Glomerular visceral epithelial cell (primary cell): Measurements from ENCODE around the gene HNRNPF.

Experiments used
- DNase-seq: peaks from one replicate; pipeline ENCODE4 v3.0.0-alpha.2; 2016; ENCODE audit errors: extremely low spot score

Gene HNRNPF

DNA sequence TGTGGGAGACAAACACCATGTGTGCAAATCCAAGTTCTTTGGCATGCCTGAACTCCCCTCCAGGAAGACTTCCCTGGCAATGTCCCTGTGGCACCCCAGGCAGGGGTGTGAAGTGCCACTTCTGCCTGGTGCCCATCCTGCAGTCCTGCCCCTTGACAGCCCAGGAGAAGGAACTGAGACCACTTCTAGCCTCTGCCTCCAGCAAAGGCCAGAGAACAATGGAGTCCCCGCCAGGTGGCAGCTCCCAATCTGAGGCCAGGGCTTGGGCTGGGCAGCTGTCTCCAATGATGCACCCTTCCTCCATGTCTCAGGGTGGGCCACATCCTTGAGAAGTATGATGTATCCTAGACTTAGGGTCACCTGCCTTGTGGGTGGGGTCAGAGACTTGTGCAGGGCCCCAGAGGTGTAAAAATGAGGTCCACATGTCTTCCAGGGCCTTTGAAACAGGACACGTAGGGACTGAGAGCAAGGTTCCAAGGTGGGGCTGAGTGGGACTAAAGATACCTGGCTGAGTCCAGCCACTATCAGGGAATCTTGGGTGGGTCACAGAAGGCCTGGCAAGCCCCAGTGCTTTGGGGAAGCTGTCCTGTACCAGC is 32.1 kb downstream of the HNRNPF start:
- no peak for DNase-seq

DNA sequence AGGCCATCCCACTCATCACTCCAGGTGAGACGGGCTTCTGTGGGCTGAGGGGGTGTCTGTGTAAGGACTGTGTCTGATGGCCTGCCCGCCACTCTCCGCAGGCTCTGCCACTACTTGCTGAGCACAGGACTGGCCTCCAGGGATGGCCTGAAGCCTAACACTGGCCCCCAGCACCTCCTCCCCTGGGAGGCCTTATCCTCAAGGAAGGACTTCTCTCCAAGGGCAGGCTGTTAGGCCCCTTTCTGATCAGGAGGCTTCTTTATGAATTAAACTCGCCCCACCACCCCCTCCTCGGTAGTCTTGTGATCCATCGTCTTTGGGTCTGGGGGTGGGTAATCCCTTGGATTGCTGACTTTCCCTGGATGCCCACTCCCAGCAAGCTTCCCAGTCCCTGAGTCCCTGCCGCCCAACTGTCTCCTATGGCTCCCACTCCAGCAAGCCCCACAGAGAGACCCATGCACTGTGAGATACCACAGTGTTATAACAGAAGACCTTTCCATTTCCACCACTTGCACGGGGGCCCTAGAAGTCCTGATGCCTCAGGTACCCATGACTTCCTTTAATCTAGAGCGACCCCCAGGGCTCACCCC is 32.8 kb downstream of the HNRNPF start:
- DNase-seq, result no peak

DNA sequence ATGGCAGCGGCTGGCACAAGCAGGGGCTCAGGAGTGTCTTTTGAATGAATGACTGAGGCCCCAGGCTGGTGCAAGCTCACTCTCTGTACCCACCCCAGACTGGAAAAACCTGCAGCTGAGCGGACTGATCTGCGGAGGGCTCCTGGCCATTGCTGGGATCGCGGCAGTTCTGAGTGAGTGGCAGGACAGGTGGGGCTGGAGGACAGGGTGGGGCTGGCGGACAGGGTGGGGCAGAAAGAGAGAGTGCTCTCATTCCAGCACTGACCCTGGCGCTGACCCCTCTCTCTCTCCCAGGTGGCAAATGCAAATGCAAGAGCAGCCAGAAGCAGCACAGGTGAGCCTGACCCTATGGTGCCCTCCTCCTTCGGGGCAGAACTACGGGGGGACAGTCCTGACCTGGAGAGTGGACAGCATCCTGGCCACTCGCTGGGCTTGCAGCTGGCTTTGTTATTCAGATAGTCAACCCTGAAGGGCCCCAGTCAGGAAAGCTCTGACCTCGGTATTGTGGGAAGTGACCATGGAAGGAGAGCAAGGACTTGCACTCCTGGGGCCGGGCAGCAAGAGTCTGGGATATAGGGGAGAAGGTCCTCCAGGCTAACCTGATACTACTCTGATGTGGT is 33.5 kb downstream of the HNRNPF start:
- no peak for DNase-seq

DNA sequence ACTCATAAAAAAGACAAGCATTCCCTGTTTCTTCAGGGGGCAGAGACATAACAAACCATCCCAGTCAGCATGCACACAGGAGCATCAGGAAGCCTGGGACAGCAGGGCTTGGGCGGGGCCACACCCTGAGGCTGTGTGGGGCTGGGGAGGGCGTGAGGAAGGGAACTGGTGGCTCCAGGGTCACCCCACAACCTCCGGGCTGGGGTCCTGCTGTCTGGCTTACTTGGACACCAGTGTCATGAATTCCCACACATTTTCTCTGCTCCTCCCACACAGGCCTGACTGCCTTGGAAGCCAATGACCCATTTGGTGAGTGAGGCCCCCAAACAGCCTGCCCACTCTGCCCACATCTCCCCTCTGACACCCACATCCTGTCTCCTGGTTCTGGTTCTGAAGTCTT is 34.8 kb downstream of the HNRNPF start:
- no peak for DNase-seq

DNA sequence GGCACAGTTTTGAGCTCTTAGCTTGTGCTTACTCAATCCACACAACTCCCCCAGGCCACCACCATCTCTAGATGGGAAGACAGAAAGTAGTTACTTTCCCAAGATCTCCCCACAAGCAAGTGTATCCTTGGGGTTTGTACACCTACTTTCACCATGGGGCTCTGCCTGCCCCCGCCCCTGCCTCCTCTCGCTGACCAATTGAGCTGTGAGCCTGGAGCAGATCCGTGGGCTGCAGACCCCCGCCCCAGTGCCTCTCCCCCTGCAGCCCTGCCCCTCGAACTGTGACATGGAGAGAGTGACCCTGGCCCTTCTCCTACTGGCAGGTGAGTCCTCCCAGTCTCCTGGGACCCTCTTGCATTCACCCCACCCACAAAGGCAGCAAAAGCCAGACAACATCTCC is 35.5 kb downstream of the HNRNPF start:
- DNase-seq, result no peak

DNA sequence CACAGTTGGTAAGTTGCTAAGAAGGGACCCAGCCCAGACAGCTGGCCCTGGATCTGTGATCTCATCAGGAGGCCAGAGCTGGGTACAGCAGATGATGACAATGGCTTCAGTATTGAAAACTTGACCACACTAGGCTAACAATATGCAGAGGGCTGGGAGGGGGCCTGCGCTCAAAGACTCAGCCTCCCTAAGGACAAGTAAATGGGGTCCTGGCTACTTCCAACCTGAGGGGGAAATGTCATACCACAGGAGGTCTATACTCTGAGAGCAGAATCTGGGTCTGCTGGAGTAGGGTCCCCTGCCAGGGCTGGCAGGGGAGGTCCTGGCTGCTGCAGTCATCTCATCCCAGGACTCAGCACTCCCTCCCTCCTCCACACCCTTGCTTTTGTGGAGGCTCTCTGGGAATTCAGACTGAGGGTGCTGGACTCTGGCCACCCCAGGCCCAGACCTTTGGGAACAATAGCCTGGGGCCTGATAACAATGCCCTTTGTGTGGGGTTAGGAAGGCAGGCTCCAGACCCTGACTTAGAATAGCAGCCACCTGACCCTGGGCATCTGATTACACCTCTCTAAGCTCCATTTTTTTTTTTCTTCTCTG is 36.1 kb downstream of the HNRNPF start:
- DNase-seq, result no peak

DNA sequence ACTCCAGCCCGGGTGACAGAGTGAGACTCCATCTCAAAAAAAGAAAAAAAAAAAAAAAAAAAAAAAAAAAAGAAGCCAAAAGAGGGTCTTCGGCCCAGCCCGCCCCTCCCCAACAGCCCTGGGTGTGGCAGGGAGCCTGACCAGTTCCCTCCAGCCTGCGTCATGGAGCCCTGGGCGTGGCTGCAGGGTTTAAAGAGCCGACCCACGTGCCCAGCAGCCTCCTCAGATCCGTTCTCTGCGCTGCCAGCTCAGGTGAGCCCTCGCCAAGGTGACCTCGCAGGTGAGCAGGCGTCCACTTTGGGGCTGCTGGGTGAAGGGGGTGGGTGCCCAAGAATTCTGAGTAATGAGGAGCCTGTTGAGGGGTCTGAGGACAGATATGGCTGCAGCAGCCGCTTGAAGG is 37.6 kb downstream of the HNRNPF start, which contains the start of gene FXYD4:
TSS of gene FXYD4 (plus strand) at position 219 of the 400 bp plus-strand sequence. CDS start 2,111 bp downstream, outside the sequence.
- no peak for DNase-seq

DNA sequence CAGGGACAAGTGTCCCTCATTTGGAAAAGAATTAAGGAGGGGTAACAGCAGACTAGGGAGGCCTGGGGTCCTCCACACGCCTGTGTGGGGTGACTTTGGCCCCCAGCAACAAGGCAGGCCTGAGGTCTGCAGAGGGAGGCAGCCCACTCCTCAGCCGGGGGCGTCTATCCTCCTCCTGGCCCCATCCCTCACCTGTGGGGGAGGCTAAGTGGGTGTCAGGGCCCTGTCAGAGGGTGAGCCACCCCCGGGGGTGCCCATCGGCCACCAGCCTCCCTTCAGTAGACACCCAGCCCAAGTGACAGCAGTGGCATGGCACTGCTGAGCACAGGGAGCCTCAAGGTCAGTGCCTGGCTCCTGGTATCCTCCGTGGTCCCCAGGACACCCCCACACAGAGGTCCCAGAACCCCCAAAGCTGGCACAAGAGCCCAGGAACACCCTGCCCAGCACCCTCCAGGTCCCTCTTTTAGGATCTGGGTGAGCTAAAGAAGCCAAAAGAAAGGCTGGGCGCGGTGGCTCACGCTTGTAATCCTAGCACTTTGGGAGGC is 38.2 kb downstream of the HNRNPF start:
- no peak for DNase-seq

DNA sequence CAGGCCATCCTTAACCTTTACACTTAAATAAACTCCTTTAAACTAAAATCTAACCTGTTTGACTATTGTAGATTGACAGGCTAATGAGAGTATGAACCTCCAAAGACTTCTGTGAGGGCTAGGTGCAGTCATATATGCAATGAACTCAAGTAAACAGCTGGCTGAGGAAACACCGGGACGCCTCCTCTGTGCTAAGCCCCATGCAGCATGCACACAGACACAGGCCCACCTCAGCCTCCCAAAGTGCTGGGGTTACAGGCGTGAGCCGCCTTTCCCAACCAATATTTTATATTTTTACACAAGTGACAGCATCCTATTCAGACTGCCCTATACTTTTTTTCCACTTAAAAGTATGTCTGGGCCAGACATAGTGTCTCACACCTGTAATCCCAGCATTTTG is 39.1 kb downstream of the HNRNPF start:
- DNase-seq, result no peak

DNA sequence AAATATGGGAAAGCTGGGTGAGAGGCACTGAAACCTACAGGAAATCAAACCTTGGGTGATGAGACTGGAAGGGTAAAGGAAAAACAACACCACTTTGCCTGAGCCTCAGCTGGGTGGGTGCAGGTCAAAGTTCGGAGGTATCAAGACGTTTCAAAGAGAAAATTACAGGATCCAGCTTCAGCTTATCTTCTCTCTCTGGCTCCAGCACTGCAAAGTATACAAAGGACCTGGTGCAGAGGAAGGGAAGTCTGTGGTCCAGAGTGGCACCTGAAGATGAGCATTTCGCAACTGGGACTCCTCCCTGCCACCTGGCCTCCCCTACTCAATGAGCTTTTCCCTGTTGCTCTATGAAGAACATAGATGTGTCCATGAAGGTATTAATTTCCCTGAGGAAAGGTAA is 44.0 kb downstream of the HNRNPF start:
- DNase-seq, result no peak

DNA sequence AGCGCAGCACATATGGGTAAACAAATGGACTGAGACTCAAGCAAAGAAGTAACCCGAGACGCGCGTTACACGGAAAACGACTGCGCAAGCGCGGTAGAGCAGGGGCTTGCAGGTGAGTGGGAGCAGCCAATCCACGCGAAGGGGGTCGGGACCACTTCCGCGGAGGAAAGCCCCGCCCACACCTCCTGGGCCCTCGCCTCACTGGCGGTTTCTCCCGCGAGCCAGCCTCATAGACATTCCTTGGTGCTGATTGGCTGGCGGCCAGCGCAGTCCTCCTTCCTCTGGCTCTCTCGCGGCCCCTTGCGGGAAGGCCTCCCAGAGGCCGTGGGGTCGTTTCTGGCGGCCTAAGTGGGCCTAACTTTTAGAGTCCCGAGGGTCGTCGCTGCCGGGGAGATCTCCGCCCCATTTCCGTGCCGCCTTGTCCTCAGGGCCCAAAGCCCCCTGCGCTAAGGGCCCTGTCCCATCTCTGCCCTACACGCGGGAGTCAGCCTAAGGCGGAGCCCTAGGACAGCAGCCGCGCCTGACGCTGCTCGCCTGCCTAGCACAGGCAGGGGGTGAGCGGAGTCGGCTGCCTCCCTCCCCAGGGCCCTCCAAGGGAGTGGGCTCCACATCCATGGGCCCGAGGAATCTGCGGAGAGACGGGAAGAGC is 46.7 kb downstream of the HNRNPF start:
- peak; percentile 90 for DNase-seq

DNA sequence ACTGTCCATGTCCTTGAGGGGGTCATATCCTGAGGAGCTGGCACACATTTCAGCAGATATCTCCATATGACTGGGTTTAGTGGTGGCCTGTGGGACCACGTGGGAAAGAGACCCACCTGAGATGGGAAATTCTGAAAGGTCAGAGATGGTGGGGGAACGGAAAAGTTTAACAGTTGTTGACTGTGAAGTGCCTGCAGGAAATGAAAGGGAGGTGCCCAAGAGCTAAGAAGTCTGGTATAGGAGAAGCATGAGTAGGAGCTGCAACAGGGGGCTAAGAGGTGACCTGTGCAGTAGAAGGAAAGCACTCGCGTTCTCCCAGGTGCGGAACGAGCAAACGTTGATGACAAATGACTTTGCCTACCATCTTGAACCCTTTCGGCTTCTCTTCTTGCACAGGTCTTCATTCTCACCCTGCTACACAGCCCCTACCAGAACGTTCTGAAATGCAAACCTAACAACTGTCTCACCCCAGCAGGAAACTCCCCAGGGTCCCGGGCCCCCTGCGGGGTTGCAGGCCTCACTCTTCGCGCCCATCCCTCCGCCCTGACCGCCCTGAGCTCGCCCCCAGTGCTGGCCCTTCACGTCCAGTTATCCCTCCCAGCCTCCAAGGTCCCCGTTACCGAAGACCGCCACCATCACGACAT is 47.3 kb downstream of the HNRNPF start:
- no peak for DNase-seq

DNA sequence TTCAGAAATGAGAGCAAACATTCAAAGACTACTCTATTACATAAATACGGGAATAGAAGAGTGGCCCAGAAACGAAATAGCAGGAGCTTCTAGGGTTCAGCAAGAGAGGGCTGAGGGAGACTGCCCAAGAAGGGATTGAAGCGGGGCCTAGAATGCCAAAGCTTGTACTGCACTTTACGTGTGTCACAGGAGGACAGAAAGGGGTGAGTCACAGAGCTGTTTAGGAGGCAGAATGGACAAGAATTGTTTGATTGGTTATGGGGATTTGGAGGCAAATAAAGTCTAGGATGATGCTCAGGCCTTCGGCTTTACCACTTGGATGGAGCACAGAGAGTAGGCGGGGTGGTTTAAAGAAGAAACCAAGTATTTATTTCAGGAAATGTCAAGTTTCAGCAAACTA is 48.9 kb downstream of the HNRNPF start:
- no peak for DNase-seq

DNA sequence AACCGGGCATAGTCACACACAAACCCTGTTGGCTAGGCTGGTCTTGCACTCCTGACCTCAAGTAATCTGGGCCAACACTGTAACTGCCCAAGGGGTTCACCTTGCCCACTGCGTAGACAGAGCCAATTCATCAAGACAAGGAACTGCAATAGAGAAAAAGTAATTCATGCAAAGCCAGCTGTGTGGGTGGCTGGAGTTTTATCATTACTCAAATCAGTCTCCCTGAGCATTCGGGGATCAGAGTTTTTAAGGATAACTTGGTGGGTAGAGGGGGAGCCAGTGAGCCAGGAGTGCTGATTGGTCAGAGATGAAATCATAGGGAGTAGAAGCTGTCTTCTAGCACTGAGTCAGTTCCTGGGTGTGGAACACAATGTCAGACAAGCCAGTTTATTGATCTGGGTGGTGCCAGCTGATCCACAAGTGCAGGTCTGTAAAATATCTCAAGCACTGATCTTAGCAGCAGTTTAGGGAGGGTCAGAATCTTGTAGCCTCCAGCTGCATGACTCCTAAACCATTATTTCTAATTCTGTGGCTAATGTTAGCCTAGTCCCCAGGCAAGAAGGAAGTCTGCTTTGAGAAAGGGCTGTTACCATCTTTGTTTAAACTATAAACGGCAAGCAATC is 53.1 kb downstream of the HNRNPF start:
- peak; percentile 18 for DNase-seq

DNA sequence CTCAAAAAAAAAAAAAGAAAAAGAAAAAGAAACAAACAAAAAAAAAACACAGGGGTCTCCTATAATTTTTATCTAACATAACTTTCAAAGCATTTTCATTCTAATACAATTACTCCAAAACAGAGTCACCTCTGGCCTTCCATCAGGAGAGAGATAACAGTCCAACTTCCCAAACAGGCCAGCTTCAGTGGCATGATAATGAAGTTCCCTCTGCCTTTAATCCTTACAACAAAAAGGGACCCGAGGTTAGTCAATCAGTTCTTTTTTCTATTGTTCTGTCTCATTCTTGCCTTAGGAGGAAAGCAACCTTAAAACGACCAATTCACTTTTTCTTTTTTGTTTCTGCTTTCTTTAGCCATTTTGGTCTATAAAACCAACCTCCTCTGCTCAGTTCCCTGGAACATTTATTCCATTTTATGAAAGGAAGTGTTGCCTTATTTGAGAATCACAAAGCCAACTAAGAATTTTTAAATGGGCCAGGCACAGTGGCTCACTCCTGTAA is 54.1 kb downstream of the HNRNPF start:
- DNase-seq, result no peak

DNA sequence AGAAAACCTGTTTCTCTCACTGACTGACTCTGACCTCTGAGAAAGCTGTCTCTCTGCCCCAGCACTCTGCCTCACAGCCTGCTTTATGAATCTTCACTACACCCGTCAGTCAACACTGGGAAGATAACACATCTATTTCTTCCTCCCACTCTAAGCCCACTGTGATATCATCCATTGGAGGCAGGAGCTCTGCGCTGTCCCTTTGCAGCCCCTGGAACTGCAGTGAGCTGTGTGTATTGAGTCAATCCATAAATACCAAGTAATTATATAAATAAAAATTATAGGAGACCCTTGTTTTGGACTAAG is 54.7 kb downstream of the HNRNPF start:
- DNase-seq, result no peak

DNA sequence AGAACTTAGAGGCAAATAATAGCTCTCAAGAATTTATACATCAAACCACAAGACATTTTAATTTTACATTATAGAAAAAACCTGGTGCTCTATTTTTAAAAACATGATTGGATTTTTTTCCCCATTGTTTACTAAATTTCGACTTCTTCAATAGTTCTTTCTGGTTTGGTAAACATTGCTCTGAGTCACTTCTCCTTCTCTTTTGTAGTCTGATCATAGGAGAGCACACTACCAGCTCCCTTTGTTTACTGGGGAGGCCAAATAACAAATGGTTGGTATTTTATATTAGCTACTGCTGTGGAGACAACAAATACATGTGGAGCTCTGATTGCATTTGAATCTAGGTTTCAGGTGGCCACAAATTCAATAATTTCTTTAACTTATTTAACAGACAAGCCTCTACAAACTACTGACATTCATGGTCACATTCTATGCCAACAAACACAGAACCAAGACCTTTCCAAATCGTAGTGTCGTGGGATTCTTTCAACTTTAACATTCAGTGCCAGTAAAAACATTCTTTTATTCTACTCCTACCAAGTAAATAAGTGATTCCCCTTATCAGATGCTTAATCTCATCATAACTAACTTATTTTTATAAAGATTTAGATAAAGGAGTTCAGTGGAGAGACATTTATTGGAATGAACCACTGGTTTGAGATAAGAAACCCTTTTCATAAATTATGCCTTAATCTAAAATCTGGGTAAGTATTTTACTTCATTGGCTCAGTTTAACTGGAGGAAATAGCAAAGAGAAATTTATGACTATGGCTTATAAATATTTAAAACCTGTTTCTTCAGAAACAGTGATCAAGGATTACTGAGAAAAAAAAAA is 55.3 kb downstream of the HNRNPF start:
- DNase-seq, result no peak

DNA sequence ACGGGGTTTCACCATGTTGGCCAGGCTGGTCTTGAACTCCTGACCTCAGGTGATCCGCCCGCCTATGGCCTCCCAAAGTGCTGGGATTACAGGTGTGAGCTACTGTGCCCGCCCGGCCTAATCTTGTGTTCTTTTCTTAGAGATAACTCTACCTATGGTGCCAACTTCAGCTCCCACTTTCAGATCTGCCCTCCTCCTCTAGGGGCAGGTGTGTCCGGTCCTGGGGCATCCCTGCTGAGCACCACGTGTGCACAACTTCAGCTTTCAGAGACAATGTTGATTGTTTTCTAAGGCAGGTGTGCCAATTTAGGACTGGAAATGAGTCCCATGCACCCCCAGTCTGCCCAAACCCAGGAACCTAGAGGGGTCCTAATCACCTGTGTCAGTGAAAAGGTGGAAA is 56.0 kb downstream of the HNRNPF start:
- no peak for DNase-seq

DNA sequence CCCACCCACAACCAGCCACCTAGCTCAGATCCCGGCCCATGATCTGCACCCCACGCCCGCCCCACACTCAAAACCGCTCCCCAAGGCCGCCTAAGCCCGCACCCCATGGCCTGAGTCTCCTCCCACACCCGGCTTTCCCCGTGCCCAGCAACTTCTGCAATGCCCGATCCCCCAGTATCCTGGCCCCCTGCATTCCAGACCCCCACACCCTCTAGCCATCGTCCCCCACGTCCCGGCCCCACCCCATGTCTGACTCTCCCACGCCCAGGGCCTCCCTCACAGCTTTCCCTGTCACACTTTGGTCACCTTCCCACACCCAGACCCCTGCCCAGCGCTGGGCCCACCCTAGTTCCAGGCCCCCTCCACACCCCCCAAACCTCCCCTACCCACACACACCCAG is 57.7 kb downstream of the HNRNPF start:
- no peak for DNase-seq

DNA sequence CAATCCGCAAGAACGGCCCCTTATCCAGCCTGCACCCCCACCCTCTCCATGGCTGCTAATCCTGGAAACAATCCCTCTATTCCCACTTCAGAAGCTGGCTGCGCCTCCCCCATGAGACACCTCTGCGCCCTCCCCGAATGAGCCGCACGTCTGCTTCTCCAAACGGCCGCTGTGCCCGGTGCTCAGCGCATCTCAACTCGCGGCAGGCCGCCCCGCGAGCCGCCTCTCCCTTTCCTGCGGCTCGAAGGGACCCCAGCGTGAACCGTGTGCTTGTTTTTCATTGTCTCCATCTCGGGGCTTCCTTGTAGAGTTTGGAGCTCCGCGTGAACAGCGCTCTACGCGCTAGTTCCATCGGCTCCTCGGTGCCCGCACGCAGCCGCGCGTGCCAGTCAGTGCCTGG is 58.3 kb downstream of the HNRNPF start:
- DNase-seq, result no peak
